Progenitor cell of endocrine pancreas (in vitro differentiated cells): ENCODE data around the gene VAPA. TPM values are rescaled to one million over a fixed set of nuclear protein-coding genes. Genes with fewer than 3 reads are reported as not detected.
A peak's percentile ranks its signal among the peaks of the same experiment; 100 is the strongest.

Source experiments
- DNase-seq: peaks from one replicate; pipeline ENCODE4 v3.0.0; 2021; ENCODE audit warnings: low spot score; ENCODE audit not compliant: unreplicated experiment
- H3K27ac Mint-ChIP-seq: 2 replicates; pipeline ENCODE4 v1.8.0; 2021; ENCODE audit warnings: mild to moderate bottlenecking, moderate library complexity, mixed read lengths
- H3K27me3 Mint-ChIP-seq: 2 replicates; pipeline ENCODE4 v1.8.0; 2021; ENCODE audit warnings: mixed read lengths
- H3K36me3 Mint-ChIP-seq: 2 replicates; pipeline ENCODE4 v1.8.0; 2022; ENCODE audit warnings: mixed read lengths; ENCODE audit not compliant: insufficient read depth
- H3K4me1 Mint-ChIP-seq: 2 replicates; pipeline ENCODE4 v1.8.0; 2021; ENCODE audit warnings: low read depth, mixed read lengths
- H3K4me3 Mint-ChIP-seq: 2 replicates; pipeline ENCODE4 v1.8.0; 2021; ENCODE audit warnings: low read depth, mild to moderate bottlenecking, moderate library complexity, mixed read lengths
- H3K9me3 Mint-ChIP-seq: 2 replicates; pipeline ENCODE4 v1.8.0; 2021; ENCODE audit warnings: low read depth, mixed read lengths
- total RNA-seq: library from RNA; stranded (reverse); gene quantifications from 2 replicates; pipeline ENCODE4 v1.2.1, GENCODE V29; 2021
- TF ChIP-seq, protein P1 (sequence below): fragments of 200-600 bp; sonication (generic); IDR thresholded peaks from one replicate; pipeline ENCODE4 v1.5.0; 2021; ENCODE audit warnings: antibody characterized with exemption, mild to moderate bottlenecking; ENCODE audit not compliant: unreplicated experiment

The VAPA gene
- total RNA-seq, 1 donor from 2014 or later: 115 TPM

DNA sequence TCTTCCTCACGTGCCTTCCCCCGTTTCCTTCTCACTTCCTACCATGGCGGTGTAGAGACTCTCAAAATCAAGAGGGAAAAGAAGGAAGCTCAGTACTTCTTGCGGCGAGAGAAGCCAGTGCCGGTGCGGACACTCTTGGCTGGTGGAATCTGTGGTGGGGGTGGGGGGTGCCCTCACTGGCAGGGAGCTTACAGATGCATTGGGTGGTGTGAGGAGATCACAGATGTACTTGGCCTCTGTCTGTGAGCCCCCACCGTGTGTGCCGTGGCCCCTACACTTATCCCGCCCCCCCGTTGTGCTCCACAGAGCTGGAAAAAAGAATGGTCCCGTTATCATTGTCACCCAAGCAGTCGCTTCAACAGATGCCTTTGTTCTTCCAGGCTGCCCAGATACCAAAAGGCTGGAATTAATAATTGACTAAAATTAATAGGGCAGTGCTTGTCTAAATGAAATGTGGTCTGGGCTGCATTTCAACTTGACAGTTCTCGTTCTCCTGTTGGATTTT is 79.8 kb downstream of the VAPA start:
- DNase-seq: no peak
- Mint-ChIP-seq H3K9me3 (peaks cover 10% of the 10 kb centered on the region), H3K4me1 (peaks cover 17% of the 10 kb centered on the region), H3K4me3 (peak overlapping the region; percentile 35), H3K27ac (no peak overlapping the region), H3K36me3 (no peaks in the 10 kb centered on the region), H3K27me3 (peaks cover 16% of the 10 kb centered on the region)
- TF ChIP-seq, protein P1, sequence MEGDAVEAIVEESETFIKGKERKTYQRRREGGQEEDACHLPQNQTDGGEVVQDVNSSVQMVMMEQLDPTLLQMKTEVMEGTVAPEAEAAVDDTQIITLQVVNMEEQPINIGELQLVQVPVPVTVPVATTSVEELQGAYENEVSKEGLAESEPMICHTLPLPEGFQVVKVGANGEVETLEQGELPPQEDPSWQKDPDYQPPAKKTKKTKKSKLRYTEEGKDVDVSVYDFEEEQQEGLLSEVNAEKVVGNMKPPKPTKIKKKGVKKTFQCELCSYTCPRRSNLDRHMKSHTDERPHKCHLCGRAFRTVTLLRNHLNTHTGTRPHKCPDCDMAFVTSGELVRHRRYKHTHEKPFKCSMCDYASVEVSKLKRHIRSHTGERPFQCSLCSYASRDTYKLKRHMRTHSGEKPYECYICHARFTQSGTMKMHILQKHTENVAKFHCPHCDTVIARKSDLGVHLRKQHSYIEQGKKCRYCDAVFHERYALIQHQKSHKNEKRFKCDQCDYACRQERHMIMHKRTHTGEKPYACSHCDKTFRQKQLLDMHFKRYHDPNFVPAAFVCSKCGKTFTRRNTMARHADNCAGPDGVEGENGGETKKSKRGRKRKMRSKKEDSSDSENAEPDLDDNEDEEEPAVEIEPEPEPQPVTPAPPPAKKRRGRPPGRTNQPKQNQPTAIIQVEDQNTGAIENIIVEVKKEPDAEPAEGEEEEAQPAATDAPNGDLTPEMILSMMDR: no peak

DNA sequence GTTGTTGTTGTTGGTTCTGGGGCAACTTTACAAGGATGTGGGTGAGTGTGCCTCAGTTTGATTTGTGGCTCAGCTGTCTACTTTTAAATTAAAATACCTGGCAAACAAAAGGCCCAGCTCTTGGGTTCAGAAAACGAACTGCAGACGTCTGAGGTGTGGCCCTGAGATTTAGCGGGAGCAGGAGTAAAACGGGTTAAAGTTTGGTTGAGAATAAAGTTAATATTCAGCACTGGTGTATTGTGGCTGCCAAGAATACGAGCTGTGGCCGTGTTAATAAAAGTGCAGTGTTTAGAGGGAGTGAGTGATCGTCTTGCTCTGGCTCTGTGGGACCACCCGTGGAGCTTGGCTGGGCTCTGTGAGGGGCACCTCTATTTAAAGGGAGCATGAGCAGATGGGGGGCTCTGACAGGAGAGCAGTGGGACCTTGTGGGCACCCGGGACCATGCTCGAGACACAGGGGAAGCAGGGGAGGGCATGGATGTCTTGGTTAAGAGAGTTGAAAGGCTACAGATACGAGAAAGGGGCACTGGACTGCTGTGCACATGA is 80.3 kb downstream of the VAPA start:
- Mint-ChIP-seq H3K27ac (no peak overlapping the region), H3K4me1 (peaks cover 16% of the 10 kb centered on the region), H3K4me3 (peak overlapping the region; percentile 35), H3K9me3 (peaks cover 13% of the 10 kb centered on the region), H3K36me3 (no peaks in the 10 kb centered on the region), H3K27me3 (peaks cover 16% of the 10 kb centered on the region)
- TF ChIP-seq, protein P1: no peak
- DNase-seq: no peak

DNA sequence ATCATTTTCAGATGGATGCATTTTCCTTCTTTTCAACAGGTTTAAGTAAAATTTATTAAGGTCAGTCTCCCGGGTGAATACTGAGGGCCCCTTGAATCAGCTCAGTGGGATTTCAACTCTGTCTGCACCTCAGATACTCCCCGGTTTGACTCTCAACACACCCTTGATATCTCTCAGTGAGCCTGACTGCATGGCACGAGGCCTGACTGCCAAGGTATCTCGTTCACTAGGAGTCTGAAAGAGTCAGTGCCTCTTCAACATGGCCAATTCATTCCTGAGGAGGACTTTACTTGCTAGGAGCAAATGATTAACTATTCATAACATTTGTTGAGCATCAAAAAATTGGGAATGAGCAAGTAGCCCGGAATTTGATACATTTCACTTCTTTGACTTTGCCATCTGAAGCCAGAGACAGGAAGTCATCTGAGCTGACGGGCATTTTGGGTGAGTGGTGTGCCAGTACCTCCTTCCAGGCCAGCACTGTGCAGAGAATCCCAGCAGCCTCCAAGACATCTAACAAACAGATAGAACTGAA is 81.0 kb downstream of the VAPA start:
- Mint-ChIP-seq H3K9me3 (peaks cover 19% of the 10 kb centered on the region), H3K27me3 (peaks cover 16% of the 10 kb centered on the region), H3K36me3 (no peaks in the 10 kb centered on the region), H3K27ac (no peak overlapping the region), H3K4me3 (no peak overlapping the region), H3K4me1 (peaks cover 16% of the 10 kb centered on the region)
- no peak for DNase-seq
- TF ChIP-seq, protein P1: no peak

DNA sequence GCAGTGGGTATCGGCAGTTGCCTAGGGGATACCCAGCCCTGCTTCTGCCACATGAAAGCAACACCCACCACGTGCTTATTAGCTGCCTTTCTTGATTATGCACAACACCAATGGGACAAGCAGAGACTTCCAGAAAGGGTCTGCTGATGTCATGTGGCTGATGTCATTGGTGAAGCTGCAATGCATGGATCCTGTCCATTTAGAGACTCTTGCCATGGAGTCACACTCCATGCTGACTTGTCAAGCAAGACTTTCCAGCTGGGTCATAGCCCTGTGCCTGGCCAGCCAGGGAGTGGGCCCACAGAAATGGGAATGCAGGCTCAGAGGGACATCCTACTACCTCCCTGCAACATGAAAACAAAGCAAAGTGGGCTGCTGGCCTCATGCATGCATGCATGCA is 81.8 kb downstream of the VAPA start:
- Mint-ChIP-seq H3K36me3 (no peaks in the 10 kb centered on the region), H3K4me3 (no peak overlapping the region), H3K27me3 (peaks cover 16% of the 10 kb centered on the region), H3K27ac (no peak overlapping the region), H3K4me1 (peaks cover 16% of the 10 kb centered on the region), H3K9me3 (peaks cover 27% of the 10 kb centered on the region)
- TF ChIP-seq, protein P1: no peak
- DNase-seq: no peak

DNA sequence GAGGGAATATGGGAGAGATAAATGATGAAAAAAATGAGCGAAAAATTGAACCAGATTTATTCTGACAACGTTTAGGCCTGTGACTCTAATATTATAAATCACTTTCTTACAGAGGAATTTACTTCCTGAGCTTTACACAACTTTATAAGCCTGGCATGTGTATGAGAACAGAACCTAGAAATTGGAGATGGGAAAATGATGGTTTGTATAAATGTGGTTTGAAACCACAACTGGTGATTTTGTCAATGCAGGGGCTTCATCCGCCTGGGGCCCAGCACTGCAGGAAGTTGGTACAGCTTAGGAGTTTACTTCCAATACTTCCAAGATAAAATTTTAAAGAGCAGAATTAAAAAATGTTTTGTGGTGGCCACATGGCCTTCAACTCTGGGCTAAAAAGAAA is 82.3 kb downstream of the VAPA start:
- Mint-ChIP-seq H3K27ac (no peak overlapping the region), H3K4me1 (peaks cover 16% of the 10 kb centered on the region), H3K36me3 (no peaks in the 10 kb centered on the region), H3K9me3 (peaks cover 29% of the 10 kb centered on the region), H3K4me3 (no peak overlapping the region), H3K27me3 (peaks cover 13% of the 10 kb centered on the region)
- DNase-seq: no peak
- TF ChIP-seq, protein P1: no peak
